Stomach (tissue), 9 donors: ENCODE measurements around the gene ANKRD17. TPM values are rescaled to one million over a fixed set of nuclear protein-coding genes. Genes with fewer than 3 reads are reported as not detected.

Experiments used
- DNase-seq, 2 donors: peaks; one replicate each; pipeline versions ENCODE4 v3.0.0 to v3.0.0-alpha.2; 2013 to 2019
- H3K27ac ChIP-seq, 5 donors: fragments of 200-600 bp in 4 of 5; sonication (generic) in 4 of 5; one replicate each; pipeline ENCODE4 v1.5.1; 2013 to 2019; ENCODE audit warnings: mild to moderate bottlenecking in 1 of 5, moderate library complexity in 1 of 5
- H3K27me3 ChIP-seq, 3 donors: fragments of 200-600 bp; sonication (generic); one replicate each; pipeline ENCODE4 v1.5.1; 2017 to 2019; ENCODE audit warnings: mixed run types in 1 of 3
- H3K36me3 ChIP-seq, 4 donors: fragments of 200-600 bp; sonication (generic); 1 replicate in 3 of 4; 2 replicates in 1 of 4; pipeline ENCODE4 v1.5.1; 2016 to 2019
- H3K4me1 ChIP-seq, 4 donors: fragments of 200-600 bp; sonication (generic); one replicate each; pipeline ENCODE4 v1.5.1; 2016 to 2019
- H3K4me3 ChIP-seq, 4 donors: fragments of 200-600 bp; sonication (generic) in 3 of 4; one replicate each; pipeline ENCODE4 v1.5.1; 2016 to 2019; ENCODE audit warnings: mild to moderate bottlenecking in 1 of 4
- H3K9me3 ChIP-seq, 4 donors: fragments of 200-600 bp; sonication (generic); one replicate each; pipeline ENCODE4 v1.5.1; 2016 to 2019
- CTCF ChIP-seq, 7 experiments: fragments of 450-650 bp in 4 of 7; fragments of 200-600 bp in 3 of 7; sonication (generic) in 3 of 7; IDR thresholded peaks; one replicate each; pipeline ENCODE4 v1.5.1; 2016 to 2019; ENCODE audit warnings: antibody characterized with exemption in 7 of 7, control low read depth in 2 of 7, mild to moderate bottlenecking in 1 of 7
- EP300 ChIP-seq: sonication (generic); formaldehyde crosslinking; IDR thresholded peaks from one replicate; pipeline ENCODE4 v1.6.1; 2017; ENCODE audit warnings: antibody characterized with exemption
- POLR2A ChIP-seq, 4 donors: fragments of 450-650 bp; IDR thresholded peaks; one replicate each; pipeline ENCODE4 v1.6.1; 2016; ENCODE audit warnings: antibody characterized with exemption in 4 of 4, control low read depth in 2 of 4, mild to moderate bottlenecking in 1 of 4, moderate library complexity in 1 of 4
- POLR2AphosphoS5 ChIP-seq, 3 donors: sonication (generic); formaldehyde crosslinking; IDR thresholded peaks; one replicate each; pipeline ENCODE4 v1.6.1; 2016; ENCODE audit warnings: antibody characterized with exemption in 3 of 3
- WGBS, 5 donors: extraction: QIAGEN DNeasy Blood & Tissue Kit in 3 of 5; methylation state at CpG; one replicate each; pipeline versions ENCODE4 v1.1.5 to v1.1.7; 2013 to 2018; 5-methylcytosine and 5-hydroxymethylcytosine counted together
- intact Hi-C: fragments of 100-400 bp; cut with DNase I; formaldehyde crosslinking; loops from one replicate; pipeline ENCODE4 v1.15.1; 2023; ENCODE audit warnings: low total_unique reads
- polyA plus RNA-seq, 3 donors: library from polyadenylated mRNA; stranded (reverse); fragments of 200-250 nt; gene quantifications; one replicate each; pipeline ENCODE4 v1.2.3, GENCODE V29; 2013
- total RNA-seq, 5 donors: library from RNA; depleted of rRNA; stranded (reverse); fragments of >200 nt; gene quantifications; one replicate each; pipeline versions ENCODE4 v1.1.0 to v1.2.3, GENCODE V29; 2014 to 2016
- donor health status: healthy with polysubstance abuse.
- donor health status: Bipolar disorder and iron deficiency.
- donor health status: healthy.

The ANKRD17 gene
- total and polyA plus RNA-seq, 8 donors, result 6.9 to 128 (median 56.8) TPM

- Histone ChIP-seq H3K27me3 (no peaks in the 10 kb centered on the region), H3K4me3 (no peak overlapping the region), H3K27ac (no peak overlapping the region), H3K36me3 (peaks cover 0 to 6% (median 0%) of the 10 kb centered on the region in 4 donors), H3K4me1 (no peaks in the 10 kb centered on the region), H3K9me3 (peaks cover 0 to 11% (median 4%) of the 10 kb centered on the region in 4 donors)
- intact Hi-C loops, result no loop called here
- no peak for DNase-seq
- 92 to 97% (median 96%) methylated on average over 1 of the region's 1 CpG for WGBS, 5 donors
- TF ChIP-seq EP300 (no peak), POLR2A (IDR thresholded peaks at IDR 0.05) (no peak), POLR2AphosphoS5 (IDR thresholded peaks at IDR 0.05) (no peak), CTCF (IDR thresholded peaks at IDR 0.05) (no peak)
Measured at GRCh38 chr4:73277201-73277600, 18.6 kb upstream of the ANKRD17 start.

- Histone ChIP-seq H3K36me3 (no peaks in the 10 kb centered on the region), H3K27me3 (no peaks in the 10 kb centered on the region), H3K9me3 (peaks cover 0 to 11% (median 4%) of the 10 kb centered on the region in 4 donors), H3K4me1 (no peaks in the 10 kb centered on the region), H3K27ac (no peak overlapping the region), H3K4me3 (no peak overlapping the region)
- TF ChIP-seq CTCF (IDR thresholded peaks at IDR 0.05) (no peak), POLR2AphosphoS5 (IDR thresholded peaks at IDR 0.05) (no peak), POLR2A (IDR thresholded peaks at IDR 0.05) (no peak), EP300 (no peak)
- 37 to 70% (median 44%) methylated on average over 1 of the region's 1 CpG for WGBS, 5 donors
- intact Hi-C loops, result no loop called here
- DNase-seq, result no peak
Measured at GRCh38 chr4:73275318-73275654, 16.7 kb upstream of the ANKRD17 start.

- Histone ChIP-seq H3K4me3 (no peak overlapping the region), H3K27ac (no peak overlapping the region), H3K36me3 (no peaks in the 10 kb centered on the region), H3K27me3 (no peaks in the 10 kb centered on the region), H3K4me1 (no peaks in the 10 kb centered on the region), H3K9me3 (peaks cover 0 to 10% (median 3%) of the 10 kb centered on the region in 4 donors)
- TF ChIP-seq CTCF (IDR thresholded peaks at IDR 0.05) (no peak), EP300 (no peak), POLR2AphosphoS5 (IDR thresholded peaks at IDR 0.05) (no peak), POLR2A (IDR thresholded peaks at IDR 0.05) (no peak)
- no peak for DNase-seq
- intact Hi-C loops, result no loop called here
Measured at GRCh38 chr4:73272816-73273215, 14.2 kb upstream of the ANKRD17 start.

GRCh38 chr4:73267050-73267449, 8.5 kb upstream of the ANKRD17 start:
- TF ChIP-seq POLR2AphosphoS5 (IDR thresholded peaks at IDR 0.05) (no peak), POLR2A (IDR thresholded peaks at IDR 0.05) (no peak), EP300 (no peak), CTCF (IDR thresholded peaks at IDR 0.05) (no peak)
- Histone ChIP-seq H3K4me3 (no peak overlapping the region), H3K4me1 (peaks cover 0 to 6% (median 0%) of the 10 kb centered on the region in 4 donors), H3K27ac (no peak overlapping the region), H3K9me3 (no peaks in the 10 kb centered on the region), H3K27me3 (no peaks in the 10 kb centered on the region), H3K36me3 (no peaks in the 10 kb centered on the region)
- WGBS, 5 donors, result 83 to 90% (median 85%) methylated on average over 2 of the region's 2 CpGs
- intact Hi-C loops, result no loop called here
- no peak for DNase-seq
